Gastroesophageal sphincter (tissue), 4 donors: Measurements from ENCODE around the gene KRTAP9-8. TPM values are rescaled to one million over a fixed set of nuclear protein-coding genes. Genes with fewer than 3 reads are reported as not detected.
"Not testable (repeated sequence)": the region's sequence is repeated elsewhere in the genome, so short reads cannot be mapped to it uniquely, and the experiment has no call there.

Source experiments
- ATAC-seq: fragments of 150-250 bp; one replicate; pipeline ENCODE4 v1.9.1; 2016; ENCODE audit warnings: mild to moderate bottlenecking, moderate library complexity
- H3K27ac ChIP-seq, 4 donors: fragments of 200-600 bp; sonication (generic) in 3 of 4; 1 replicate in 3 of 4; 2 replicates in 1 of 4; pipeline ENCODE4 v1.5.1; 2016 to 2019
- H3K27me3 ChIP-seq: fragments of 200-600 bp; sonication (generic); one replicate; pipeline ENCODE4 v1.5.1; 2019
- H3K36me3 ChIP-seq, 2 donors: fragments of 200-600 bp; sonication (generic); one replicate each; pipeline ENCODE4 v1.5.1; 2019; ENCODE audit warnings: control low read depth in 1 of 2
- H3K4me1 ChIP-seq, 3 donors: fragments of 200-600 bp; sonication (generic); 1 replicate in 2 of 3; 2 replicates in 1 of 3; pipeline ENCODE4 v1.5.1; 2016 to 2019; ENCODE audit warnings: control low read depth in 2 of 3
- H3K4me3 ChIP-seq, 2 donors: fragments of 200-600 bp; sonication (generic); one replicate each; pipeline ENCODE4 v1.5.1; 2019; ENCODE audit warnings: mild to moderate bottlenecking in 1 of 2, moderate library complexity in 1 of 2
- H3K9me3 ChIP-seq, 3 donors: fragments of 200-600 bp; sonication (generic); one replicate each; pipeline ENCODE4 v1.5.1; 2017 to 2019; ENCODE audit warnings: control low read depth in 2 of 3
- CTCF ChIP-seq, 4 experiments: fragments of 200-600 bp in 2 of 4; fragments of 450-650 bp in 2 of 4; sonication (generic) in 1 of 4; IDR thresholded peaks; one replicate each; pipeline ENCODE4 v1.5.1; 2017 to 2019; ENCODE audit warnings: antibody characterized with exemption in 4 of 4, mild to moderate bottlenecking in 2 of 4, moderate library complexity in 2 of 4
- EP300 ChIP-seq: sonication (generic); formaldehyde crosslinking; IDR thresholded peaks from one replicate; pipeline ENCODE4 v1.6.1; 2017; ENCODE audit warnings: antibody characterized with exemption, mild to moderate bottlenecking
- POLR2A ChIP-seq, 2 donors: fragments of 450-650 bp; IDR thresholded peaks; one replicate each; pipeline ENCODE4 v1.6.1; 2017; ENCODE audit warnings: antibody characterized with exemption in 2 of 2, mild to moderate bottlenecking in 2 of 2, moderate library complexity in 1 of 2
- POLR2AphosphoS5 ChIP-seq: sonication (generic); formaldehyde crosslinking; IDR thresholded peaks from one replicate; pipeline ENCODE4 v1.6.1; 2017; ENCODE audit warnings: antibody characterized with exemption
- WGBS, 2 donors: methylation state at CpG; one replicate each; pipeline ENCODE4 v1.1.5; 2018; ENCODE audit warnings: low coverage in 1 of 2; 5-methylcytosine and 5-hydroxymethylcytosine counted together
- total RNA-seq, 4 donors: library from RNA; depleted of rRNA; stranded (reverse); fragments of >200 nt; gene quantifications; one replicate each; pipeline ENCODE4 v1.1.0, GENCODE V29; 2016

Gene KRTAP9-8
- total RNA-seq, 4 donors from 2014 or later, result not detected

GRCh38 chr17:41264599-41264998, 26.8 kb downstream of the KRTAP9-8 start:
- no peaks in the 10 kb centered on the region for H3K4me1 ChIP-seq
- WGBS, 2 donors, result 81 to 88% methylated on average over 1 to 3 of the region's 3 CpGs

GRCh38 chr17:41265078-41265477, 27.3 kb downstream of the KRTAP9-8 start, which contains the start of gene KRTAP9-6:
TSS of gene KRTAP9-6 (plus strand) at chr17:41265378. CDS start at chr17:41265378, 0 bp downstream.
- Histone ChIP-seq H3K27me3 (peaks cover 10% of the 10 kb centered on the region), H3K4me3 (no peak within 1 kb of the TSS), H3K9me3 (no peaks in the 10 kb centered on the region), H3K27ac (no peak within 1 kb of the TSS), H3K4me1 (no peaks in the 10 kb centered on the region), H3K36me3 (no peaks in the 10 kb centered on the region)
- 38 to 70% methylated on average over 2 of the region's 2 CpGs for WGBS, 2 donors
- no peak for ATAC-seq
- no peak for TF ChIP-seq POLR2A (IDR thresholded peaks at IDR 0.05)

More at GRCh38 chr17:41264599-41264998, 26.8 kb downstream of the KRTAP9-8 start:
- no peak for TF ChIP-seq POLR2A (IDR thresholded peaks at IDR 0.05)
- no peak for TF ChIP-seq POLR2AphosphoS5
- TF ChIP-seq EP300, result no peak
- no peak for TF ChIP-seq CTCF (IDR thresholded peaks at IDR 0.05)
- ATAC-seq, result no peak
- no peak overlapping the region for H3K27ac ChIP-seq
- no peaks in the 10 kb centered on the region for H3K36me3 ChIP-seq
- peaks cover 10% of the 10 kb centered on the region for H3K27me3 ChIP-seq
- no peaks in the 10 kb centered on the region for H3K9me3 ChIP-seq
- H3K4me3 ChIP-seq, result no peak overlapping the region

- 80% methylated on average over 1 of the region's 3 CpGs; no CpG with 5 or more reads in 1 of the 2 donors for WGBS, 2 donors
- Histone ChIP-seq H3K27me3 (peaks cover 10% of the 10 kb centered on the region), H3K9me3 (no peaks in the 10 kb centered on the region), H3K4me3 (no peak overlapping the region), H3K36me3 (no peaks in the 10 kb centered on the region), H3K27ac (no peak overlapping the region), H3K4me1 (no peaks in the 10 kb centered on the region)
- TF ChIP-seq EP300, result no peak
- no peak for TF ChIP-seq CTCF (IDR thresholded peaks at IDR 0.05)
- no peak for TF ChIP-seq POLR2AphosphoS5
- no peak for TF ChIP-seq POLR2A (IDR thresholded peaks at IDR 0.05)
- ATAC-seq, result no peak
Observed at GRCh38 chr17:41267711-41268110, 29.9 kb downstream of the KRTAP9-8 start.

- ATAC-seq, H3K4me1 ChIP-seq, H3K27me3 ChIP-seq, H3K36me3 ChIP-seq, H3K27ac ChIP-seq, H3K4me3 ChIP-seq, H3K9me3 ChIP-seq: not testable (repeated sequence)
- WGBS, 2 donors, result no CpG with 5 or more reads among the region's 1 CpG
Observed at GRCh38 chr17:41271323-41271722, 33.5 kb downstream of the KRTAP9-8 start.

GRCh38 chr17:41271858-41272257, 34.1 kb downstream of the KRTAP9-8 start:
- no peak overlapping the region for H3K4me3 ChIP-seq
- ATAC-seq, result no peak
- TF ChIP-seq CTCF (IDR thresholded peaks at IDR 0.05), result no peak
- TF ChIP-seq POLR2AphosphoS5, result no peak
- no peak for TF ChIP-seq POLR2A (IDR thresholded peaks at IDR 0.05)
- no peak for TF ChIP-seq EP300
- peaks cover 5% of the 10 kb centered on the region for H3K27me3 ChIP-seq
- H3K9me3 ChIP-seq, result no peaks in the 10 kb centered on the region
- H3K36me3 ChIP-seq, result no peaks in the 10 kb centered on the region
- WGBS, 2 donors, result no CpG with 5 or more reads among the region's 1 CpG
- H3K27ac ChIP-seq, result no peak overlapping the region
- no peaks in the 10 kb centered on the region for H3K4me1 ChIP-seq

GRCh38 chr17:41275648-41276190, 37.9 kb downstream of the KRTAP9-8 start, which contains the start of gene KRTAP9-7:
TSS of gene KRTAP9-7 (plus strand) at chr17:41275698. CDS start at chr17:41275698, 0 bp downstream.
- ATAC-seq, H3K4me1 ChIP-seq, H3K9me3 ChIP-seq, H3K4me3 ChIP-seq, H3K27ac ChIP-seq, H3K36me3 ChIP-seq: not testable (repeated sequence)
- H3K27me3 ChIP-seq, result peaks cover 10% of the 10 kb centered on the region
- no CpG with 5 or more reads among the region's 3 CpGs for WGBS, 2 donors
